GM23338 (cell line): ENCODE measurements around the gene AHR. TPM values are rescaled to one million over a fixed set of nuclear protein-coding genes. Genes with fewer than 3 reads are reported as not detected.

Experiments used
- ATAC-seq: fragments of 200-7000 bp; cut with Tn5 transposase; 3 replicates; pipeline ENCODE4 v1.9.1; 2020
- DNase-seq: peaks from one replicate; pipeline ENCODE4 v3.0.0-alpha.2; 2015; ENCODE audit warnings: low spot score
- H2AFZ ChIP-seq: fragments of 200-600 bp; sonication (generic); 2 replicates; pipeline ENCODE4 v1.8.0; 2016; ENCODE audit warnings: antibody characterized with exemption, mild to moderate bottlenecking, moderate library complexity
- H3F3A ChIP-seq: fragments of 200-600 bp; sonication (generic); replicated peaks from 2 replicates; pipeline ENCODE4 v1.8.0; 2017; ENCODE audit warnings: antibody characterized with exemption, mixed run types, low read depth
- H3K27ac ChIP-seq: fragments of 200-600 bp; sonication (generic); 2 replicates; pipeline ENCODE4 v1.6.1; 2016; ENCODE audit warnings: low read depth
- H3K27me3 ChIP-seq: fragments of 200-600 bp; sonication (generic); 2 replicates; pipeline ENCODE4 v1.8.0; 2016; ENCODE audit warnings: mild to moderate bottlenecking, mixed run types, moderate library complexity; ENCODE audit not compliant: insufficient read depth
- H3K36me3 ChIP-seq: fragments of 200-600 bp; sonication (generic); 2 replicates; pipeline ENCODE4 v1.8.0; 2016; ENCODE audit warnings: mild to moderate bottlenecking; ENCODE audit not compliant: insufficient read depth
- H3K4me1 ChIP-seq: fragments of 200-600 bp; sonication (generic); 2 replicates; pipeline ENCODE4 v1.8.0; 2016; ENCODE audit warnings: mild to moderate bottlenecking, moderate library complexity; ENCODE audit not compliant: insufficient read depth
- H3K4me2 ChIP-seq: fragments of 200-600 bp; sonication (generic); 2 replicates; pipeline ENCODE4 v1.7.1; 2017; ENCODE audit warnings: mixed run types
- H3K4me3 ChIP-seq: fragments of 200-600 bp; sonication (generic); 2 replicates; pipeline ENCODE4 v1.6.1; 2016; ENCODE audit warnings: mixed run types
- H3K79me2 ChIP-seq: fragments of 200-600 bp; sonication (generic); replicated peaks from 2 replicates; pipeline ENCODE4 v1.8.0; 2017; ENCODE audit warnings: mild to moderate bottlenecking; ENCODE audit not compliant: insufficient read depth
- H3K9me2 ChIP-seq: fragments of 200-600 bp; sonication (generic); 2 replicates; pipeline ENCODE4 v1.8.0; 2017; ENCODE audit not compliant: insufficient read depth
- H4K20me1 ChIP-seq: fragments of 200-600 bp; sonication (generic); replicated peaks from 2 replicates; pipeline ENCODE4 v1.8.0; 2017; ENCODE audit warnings: mild to moderate bottlenecking; ENCODE audit not compliant: insufficient read depth
- H3K27ac Mint-ChIP-seq: 2 replicates; pipeline ENCODE4 v1.8.0; 2020; ENCODE audit warnings: inconsistent platforms, mild to moderate bottlenecking, moderate library complexity, mixed read lengths
- H3K27me3 Mint-ChIP-seq: 3 replicates; pipeline ENCODE4 v1.8.0; 2022; ENCODE audit warnings: low read depth, mild to moderate bottlenecking, moderate library complexity, mixed read lengths, inconsistent platforms; ENCODE audit not compliant: insufficient read depth, poor library complexity
- H3K36me3 Mint-ChIP-seq: 3 replicates; pipeline ENCODE4 v1.8.0; 2021; ENCODE audit warnings: low read depth, mild to moderate bottlenecking, inconsistent platforms, moderate library complexity, mixed read lengths
- H3K4me1 Mint-ChIP-seq: 3 replicates; pipeline ENCODE4 v1.8.0; 2020; ENCODE audit warnings: mild to moderate bottlenecking, inconsistent platforms, mixed read lengths
- H3K4me3 Mint-ChIP-seq: 3 replicates; pipeline ENCODE4 v1.8.0; 2021; ENCODE audit warnings: moderate library complexity, mild to moderate bottlenecking, inconsistent platforms, mixed read lengths
- H3K9me3 Mint-ChIP-seq: 3 replicates; pipeline ENCODE4 v1.8.0; 2020; ENCODE audit warnings: moderate library complexity, mild to moderate bottlenecking, inconsistent platforms, mixed read lengths
- CREB1 ChIP-seq: fragments of 250-450 bp; sonication (Bioruptor Pico); IDR thresholded peaks from 2 replicates; pipeline ENCODE4 v1.5.0; 2020; ENCODE audit warnings: low read depth, mild to moderate bottlenecking, moderate library complexity
- ETS1 ChIP-seq: IDR thresholded peaks from 2 replicates; pipeline ENCODE4 v1.6.1; 2016; ENCODE audit warnings: antibody characterized with exemption
- EZH2 ChIP-seq: fragments of 200-600 bp; sonication (generic); IDR thresholded peaks from one replicate; pipeline ENCODE4 v1.8.0; 2017; ENCODE audit warnings: antibody characterized with exemption, mild to moderate bottlenecking, low read depth; ENCODE audit not compliant: unreplicated experiment
- EZH2phosphoT487 ChIP-seq: fragments of 200-600 bp; sonication (generic); IDR thresholded peaks from one replicate; pipeline ENCODE4 v1.8.1; 2018; ENCODE audit warnings: antibody characterized with exemption; ENCODE audit not compliant: unreplicated experiment
- JUNB ChIP-seq: IDR thresholded peaks from one replicate; pipeline ENCODE4 v1.6.1; 2016; ENCODE audit warnings: antibody characterized with exemption; ENCODE audit not compliant: unreplicated experiment
- NANOG ChIP-seq: IDR thresholded peaks from 2 replicates; pipeline ENCODE4 v1.6.1; 2016; ENCODE audit warnings: antibody characterized with exemption, borderline replicate concordance
- POLR2AphosphoS5 ChIP-seq: IDR thresholded peaks from 2 replicates; pipeline ENCODE4 v1.6.1; 2016; ENCODE audit warnings: antibody characterized with exemption, low read depth
- REST ChIP-seq: IDR thresholded peaks from one replicate; pipeline ENCODE4 v1.6.1; 2018; ENCODE audit warnings: antibody characterized with exemption; ENCODE audit not compliant: unreplicated experiment
- STAT1 ChIP-seq: IDR thresholded peaks from one replicate; pipeline ENCODE4 v1.6.1; 2016; ENCODE audit warnings: antibody characterized with exemption; ENCODE audit not compliant: unreplicated experiment
- ZNF114 ChIP-seq: fragments of 250-450 bp; sonication (Bioruptor Pico); IDR thresholded peaks from 2 replicates; pipeline ENCODE4 v1.5.0; 2020; ENCODE audit warnings: mild to moderate bottlenecking, moderate library complexity
- ZNF331 ChIP-seq: fragments of 250-450 bp; sonication (Bioruptor Pico); IDR thresholded peaks from 2 replicates; pipeline ENCODE4 v1.5.0; 2020; ENCODE audit warnings: low read depth, mild to moderate bottlenecking, moderate library complexity
- ZNF462 ChIP-seq: fragments of 250-450 bp; sonication (Bioruptor Pico); IDR thresholded peaks from 2 replicates; pipeline ENCODE4 v1.5.0; 2020; ENCODE audit warnings: mild to moderate bottlenecking, moderate library complexity
- polyA plus RNA-seq: library from polyadenylated mRNA; unstranded; fragments of >200 nt; fragmentation: Nextera tagmentation; extraction: Ambion mirVana; gene quantifications from 2 replicates; pipeline ENCODE4 v1.2.1, GENCODE V29; 2016
- total RNA-seq: library from RNA; depleted of rRNA; stranded (reverse); fragments of >200 nt; shearing (Covaris generic); gene quantifications from 2 replicates; pipeline ENCODE4 v1.2.3, GENCODE V29; 2014
- TF ChIP-seq, protein P1 (sequence below), 2 experiments: fragments of 200-600 bp in 1 of 2; sonication (generic) in 1 of 2; conservative IDR thresholded peaks; 2 replicates each; pipeline versions ENCODE4 v1.5.1 to v1.6.1; 2016 to 2017; ENCODE audit warnings: antibody characterized with exemption in 2 of 2, low read depth in 2 of 2, mild to moderate bottlenecking in 2 of 2, moderate library complexity in 1 of 2

AHR gene
- total and polyA plus RNA-seq, 2 experiments from 2014 or later: 3.4 to 14.9 TPM

DNA sequence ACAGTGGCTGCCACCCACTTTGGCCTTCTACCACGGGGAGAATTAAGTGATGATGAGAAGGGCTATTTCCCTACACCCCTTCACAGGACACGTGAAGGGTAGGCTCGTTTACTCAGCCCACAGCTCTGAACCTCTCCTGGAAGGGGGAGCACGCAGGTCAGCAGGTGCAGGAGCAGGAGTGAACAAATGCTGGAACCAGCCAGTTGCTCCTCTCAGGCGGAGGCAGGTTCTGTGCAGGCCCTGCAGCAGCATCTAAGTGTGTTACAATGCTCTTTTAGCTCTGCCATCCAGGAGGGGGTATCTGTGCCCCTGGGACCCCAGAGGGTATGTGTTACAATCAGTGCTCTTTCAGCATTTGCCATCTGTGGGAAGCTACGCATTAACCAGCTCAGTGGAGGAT, 61.2 kb downstream of the AHR start:
- peaks cover 14% of the 10 kb centered on the region; the same call in 1 of the 2 replicates for H3K9me2 ChIP-seq
- peaks cover 22% of the 10 kb centered on the region; the same call in 2 of the 3 replicates for H3K36me3 Mint-ChIP-seq
- H3F3A ChIP-seq: no peaks in the 10 kb centered on the region
- H3K27ac Mint-ChIP-seq: no peak overlapping the region
- H3K27ac ChIP-seq: no peak overlapping the region
- H2AFZ ChIP-seq: no peak overlapping the region
- no peaks in the 10 kb centered on the region; the same call in 2 of the 3 replicates for H3K4me1 Mint-ChIP-seq
- DNase-seq (no peak), ATAC-seq (no peak)
- H3K9me3 Mint-ChIP-seq: peaks cover 21% of the 10 kb centered on the region; the same call in 2 of the 3 replicates
- H3K36me3 ChIP-seq: no peaks in the 10 kb centered on the region
- no peaks in the 10 kb centered on the region for H3K27me3 ChIP-seq
- no peak overlapping the region for H3K4me2 ChIP-seq
- TF ChIP-seq ETS1 (no peak), EZH2 (no peak), EZH2phosphoT487 (no peak), ZNF114 (no peak), REST (no peak), ZNF331 (CRISPR knock-in tag) (no peak), JUNB (no peak), ZNF462 (CRISPR knock-in tag) (no peak), STAT1 (no peak), POLR2AphosphoS5 (no peak), NANOG (no peak), CREB1 (CRISPR knock-in tag) (no peak)
- TF ChIP-seq, protein P1, sequence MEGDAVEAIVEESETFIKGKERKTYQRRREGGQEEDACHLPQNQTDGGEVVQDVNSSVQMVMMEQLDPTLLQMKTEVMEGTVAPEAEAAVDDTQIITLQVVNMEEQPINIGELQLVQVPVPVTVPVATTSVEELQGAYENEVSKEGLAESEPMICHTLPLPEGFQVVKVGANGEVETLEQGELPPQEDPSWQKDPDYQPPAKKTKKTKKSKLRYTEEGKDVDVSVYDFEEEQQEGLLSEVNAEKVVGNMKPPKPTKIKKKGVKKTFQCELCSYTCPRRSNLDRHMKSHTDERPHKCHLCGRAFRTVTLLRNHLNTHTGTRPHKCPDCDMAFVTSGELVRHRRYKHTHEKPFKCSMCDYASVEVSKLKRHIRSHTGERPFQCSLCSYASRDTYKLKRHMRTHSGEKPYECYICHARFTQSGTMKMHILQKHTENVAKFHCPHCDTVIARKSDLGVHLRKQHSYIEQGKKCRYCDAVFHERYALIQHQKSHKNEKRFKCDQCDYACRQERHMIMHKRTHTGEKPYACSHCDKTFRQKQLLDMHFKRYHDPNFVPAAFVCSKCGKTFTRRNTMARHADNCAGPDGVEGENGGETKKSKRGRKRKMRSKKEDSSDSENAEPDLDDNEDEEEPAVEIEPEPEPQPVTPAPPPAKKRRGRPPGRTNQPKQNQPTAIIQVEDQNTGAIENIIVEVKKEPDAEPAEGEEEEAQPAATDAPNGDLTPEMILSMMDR (conservative IDR thresholded peaks at IDR 0.05; ENCODE audit: low read depth in 2 of 2): no peak
- H3K79me2 ChIP-seq: no peaks in the 10 kb centered on the region
- H4K20me1 ChIP-seq: no peaks in the 10 kb centered on the region
- no peak overlapping the region for H3K4me3 ChIP-seq
- peaks cover 5% of the 10 kb centered on the region for H3K27me3 Mint-ChIP-seq
- H3K4me3 Mint-ChIP-seq: no peak overlapping the region
- H3K4me1 ChIP-seq: no peaks in the 10 kb centered on the region
